Mesenteric fat pad (tissue), 1 donor: ENCODE measurements around the gene BCL2L12. TPM values are rescaled to one million over a fixed set of nuclear protein-coding genes. Genes with fewer than 3 reads are reported as not detected.
"Not testable (repeated sequence)": the region's sequence is repeated elsewhere in the genome, so short reads cannot be mapped to it uniquely, and the experiment has no call there.

ENCODE experiments used
- DNase-seq: peaks from one replicate; pipeline ENCODE4 v3.0.0-alpha.2; 2020; ENCODE audit warnings: low spot score
- long read RNA-seq: library from polyadenylated mRNA; unstranded; transcript quantifications from one replicate; pipeline ENCODE4 v2.0.0, GENCODE V29; 2020
- total RNA-seq: library from RNA; stranded (reverse); fragmentation: NEBNext Ultra II Directional; extraction: Animal tissue kit (Norgen Biotek cat#: 25700); gene quantifications from one replicate; pipeline ENCODE4 v1.2.1, GENCODE V29; 2021
- donor health status: DM: yes; HTN: yes; CAD: no.

The BCL2L12 gene, protein sequence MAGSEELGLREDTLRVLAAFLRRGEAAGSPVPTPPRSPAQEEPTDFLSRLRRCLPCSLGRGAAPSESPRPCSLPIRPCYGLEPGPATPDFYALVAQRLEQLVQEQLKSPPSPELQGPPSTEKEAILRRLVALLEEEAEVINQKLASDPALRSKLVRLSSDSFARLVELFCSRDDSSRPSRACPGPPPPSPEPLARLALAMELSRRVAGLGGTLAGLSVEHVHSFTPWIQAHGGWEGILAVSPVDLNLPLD
- total RNA-seq, result 10.7 TPM
- long read RNA-seq, partial matches to known transcripts, result 0 of 3 reads
- long read RNA-seq, other reads (novel, unspliced or antisense), result 2 of 3 reads

DNA sequence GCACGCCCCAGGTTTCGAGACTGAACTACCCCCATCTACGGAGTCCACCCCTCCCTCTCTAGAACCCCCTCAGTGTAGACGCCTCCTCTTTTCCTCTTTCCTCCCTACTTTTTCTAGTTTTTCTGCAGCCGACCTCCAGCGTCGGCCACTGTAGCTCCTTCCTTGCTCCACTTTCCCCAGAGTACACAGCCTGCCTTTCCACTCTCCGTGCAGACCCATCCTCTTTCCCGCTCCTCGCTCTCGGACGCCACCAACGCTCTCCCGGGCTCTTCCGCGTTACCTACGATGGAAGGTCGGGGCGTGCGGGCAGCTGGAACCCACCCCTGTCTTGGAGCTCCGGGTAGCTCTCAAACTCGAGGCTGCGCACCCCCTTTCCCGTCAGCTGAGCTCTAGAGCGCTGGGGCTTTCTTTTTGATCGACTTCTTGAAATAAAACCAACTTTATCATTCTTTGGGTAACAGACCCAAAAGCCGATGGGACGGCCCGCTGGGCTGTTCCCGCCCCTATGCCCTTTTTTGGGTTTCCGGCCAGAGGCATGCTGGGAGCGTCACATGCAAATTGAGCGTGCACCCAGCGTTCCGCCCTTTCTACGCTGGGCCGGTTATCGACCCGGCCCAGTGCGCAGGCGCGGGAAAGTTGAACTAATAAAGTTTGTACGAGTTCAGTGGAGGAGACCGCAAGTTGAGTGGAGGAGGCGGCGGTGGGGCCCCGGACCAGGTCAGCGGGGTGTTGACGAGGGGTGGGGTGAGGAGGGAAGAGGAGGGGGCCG is at the start of gene BCL2L12, which contains the start of gene IRF3:
BCL2L12 (plus strand) TSS at position 583 of the 769 bp plus-strand sequence. CDS start 760 bp downstream, outside the sequence.
IRF3 (minus strand) TSS at position 507 of the 769 bp plus-strand sequence. CDS start 1,019 bp downstream, outside the sequence.
- peak; percentile 99 for DNase-seq

DNA sequence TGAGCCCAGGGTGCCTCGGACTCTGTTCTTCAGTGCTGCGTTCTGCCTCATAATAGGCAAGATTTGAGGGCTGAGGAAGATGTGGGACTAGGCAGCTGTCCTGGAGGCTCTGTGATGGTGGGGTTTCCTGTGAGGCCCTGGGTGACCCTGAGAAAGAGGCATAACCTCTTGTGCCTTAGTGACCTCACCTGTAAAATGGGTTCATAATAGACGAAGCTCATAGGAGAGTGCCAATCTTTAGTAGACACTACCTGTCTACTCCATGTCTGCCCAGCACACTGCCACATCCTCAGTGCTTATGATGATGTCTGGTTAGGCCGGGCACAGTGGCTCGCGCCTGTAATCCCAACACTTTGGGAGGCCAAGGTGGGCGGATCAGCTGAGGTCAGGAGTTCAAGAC is 49.2 kb upstream of the BCL2L12 start:
- no peak for DNase-seq

DNA sequence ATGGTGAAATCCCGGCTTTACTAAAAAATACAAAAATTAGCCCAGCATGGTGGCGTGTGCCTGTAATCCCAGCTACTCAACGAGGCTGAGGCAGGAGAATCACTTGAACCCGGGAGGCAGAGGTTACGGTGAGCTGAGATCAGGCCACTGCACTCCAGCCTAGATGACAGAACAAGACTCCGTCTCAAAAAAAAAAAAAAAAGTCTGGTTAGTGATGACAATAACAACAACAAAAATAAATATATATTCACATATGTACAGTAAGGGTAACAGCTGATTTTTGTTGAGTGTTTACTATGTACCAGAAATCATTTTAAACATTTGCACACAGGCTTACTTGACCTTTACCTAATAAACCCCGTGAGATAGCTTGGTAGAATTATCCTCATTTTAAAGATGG is 48.8 kb upstream of the BCL2L12 start:
- no peak for DNase-seq

GRCh38 chr19:49617860-49618259 is 47.9 kb upstream of the BCL2L12 start:
- not testable (repeated sequence) for DNase-seq

DNA sequence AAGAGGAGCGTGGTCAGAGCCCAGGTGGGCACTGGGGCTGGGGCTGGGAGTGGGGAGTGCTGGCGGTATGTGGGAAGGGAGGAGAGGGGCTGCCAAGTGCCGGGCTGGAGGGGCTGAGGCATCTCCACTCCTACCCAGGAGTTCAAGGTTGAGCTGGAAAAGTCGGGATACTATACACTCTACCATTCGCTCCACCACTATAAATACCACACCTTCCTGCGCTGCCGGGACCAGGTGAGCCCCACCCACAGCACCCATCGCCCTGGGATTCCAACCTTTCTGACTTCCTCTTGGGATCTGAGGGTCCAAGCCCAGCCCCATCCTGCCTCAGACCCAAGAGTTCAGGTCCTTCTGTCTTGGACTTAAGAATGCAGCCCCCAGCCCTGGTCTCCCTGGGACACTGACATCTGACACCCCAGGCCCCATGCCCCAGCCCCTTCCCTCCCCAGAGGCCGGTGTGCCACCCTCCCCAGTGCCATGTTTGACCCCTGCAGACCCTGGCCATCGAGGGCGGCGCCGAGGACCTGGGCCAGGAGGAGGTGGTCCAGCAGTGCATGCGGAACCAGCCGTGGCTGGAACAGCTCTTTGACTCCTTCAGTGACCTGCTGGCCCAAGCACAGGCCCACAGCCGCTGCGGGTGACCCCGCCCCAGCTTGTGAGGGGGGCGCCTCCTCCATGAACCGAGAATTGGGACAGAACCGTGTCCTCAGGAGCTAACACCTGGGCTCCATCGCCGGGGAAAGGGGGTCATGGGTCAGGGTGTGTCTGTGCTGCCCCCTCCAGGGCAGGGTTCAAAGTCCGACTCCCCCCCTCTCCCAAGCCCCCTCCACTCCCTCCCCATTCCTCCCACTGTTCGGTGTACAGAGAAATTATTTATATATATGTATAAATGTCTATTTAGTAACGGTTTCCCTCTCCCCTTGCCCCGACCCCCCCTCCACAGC is 40.5 kb upstream of the BCL2L12 start:
- DNase-seq, result no peak

DNA sequence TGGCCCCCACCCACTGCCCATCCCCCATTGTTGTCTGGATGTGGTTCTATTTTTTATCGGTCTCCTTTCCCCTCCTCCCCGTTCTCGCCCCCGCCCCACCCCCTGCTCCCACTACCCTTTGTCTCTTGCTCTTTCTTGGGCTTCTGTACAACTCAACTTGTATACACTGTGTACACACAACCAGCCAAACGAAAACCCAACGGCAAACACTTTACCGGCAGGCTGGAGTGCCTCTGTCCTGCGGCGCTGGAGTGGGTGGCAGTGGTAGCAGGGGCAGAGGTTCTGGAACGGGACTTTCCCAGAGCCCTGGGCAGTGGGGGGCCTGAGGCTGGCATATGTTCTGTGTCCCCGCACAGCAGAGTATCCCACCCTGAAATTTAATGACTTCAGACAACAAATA is 39.5 kb upstream of the BCL2L12 start:
- DNase-seq, result no peak

DNA sequence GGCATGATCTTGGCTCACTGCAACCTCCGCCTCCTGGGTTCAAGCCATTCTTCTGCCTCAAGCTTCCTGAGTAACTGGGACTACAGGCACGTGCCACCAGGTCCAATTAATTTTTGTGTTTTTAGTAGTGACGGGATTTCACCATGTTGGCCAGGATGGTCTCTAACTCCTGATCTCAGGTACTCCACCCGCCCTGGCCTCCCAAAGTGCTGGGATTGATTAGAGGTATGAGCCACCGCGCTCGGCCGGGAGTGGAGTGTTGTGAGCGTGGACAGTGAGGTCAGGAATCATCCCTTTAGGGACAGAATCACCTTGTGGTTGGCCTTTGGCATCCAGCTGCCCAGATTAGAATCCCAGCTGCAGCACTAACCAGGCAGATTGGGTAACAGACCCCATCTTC is 36.1 kb upstream of the BCL2L12 start:
- no peak for DNase-seq

- DNase-seq, result no peak
Measured at GRCh38 chr19:49631014-49631588, 34.6 kb upstream of the BCL2L12 start.

DNA sequence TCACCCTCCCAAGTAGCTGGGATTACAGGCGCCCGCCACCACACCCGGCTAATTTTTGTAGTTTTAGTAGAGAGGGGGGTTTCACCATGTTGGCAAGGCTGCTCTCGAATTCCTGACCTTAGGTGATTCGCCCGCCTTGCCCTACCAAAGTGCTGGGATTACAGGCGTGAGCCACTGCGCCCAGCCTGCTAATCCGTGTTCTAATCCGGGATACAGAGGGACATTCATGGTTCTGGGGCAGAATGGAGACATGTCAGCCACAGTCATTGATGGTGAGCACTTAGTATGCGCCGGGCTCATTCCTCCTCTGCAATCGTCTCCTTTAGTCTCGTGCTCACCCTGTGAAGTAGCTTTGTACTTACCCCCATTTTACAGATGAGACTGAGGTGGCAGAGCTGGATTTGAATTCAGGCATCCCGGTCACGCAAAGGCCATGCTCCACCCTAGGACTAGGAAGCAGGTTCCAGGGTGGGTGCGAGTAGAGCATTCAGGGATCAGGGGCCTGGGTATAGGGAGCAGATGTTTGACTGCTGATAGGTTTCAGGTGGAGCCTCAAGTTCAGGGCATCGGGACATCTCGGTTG is 34.0 kb upstream of the BCL2L12 start:
- DNase-seq, result no peak

DNA sequence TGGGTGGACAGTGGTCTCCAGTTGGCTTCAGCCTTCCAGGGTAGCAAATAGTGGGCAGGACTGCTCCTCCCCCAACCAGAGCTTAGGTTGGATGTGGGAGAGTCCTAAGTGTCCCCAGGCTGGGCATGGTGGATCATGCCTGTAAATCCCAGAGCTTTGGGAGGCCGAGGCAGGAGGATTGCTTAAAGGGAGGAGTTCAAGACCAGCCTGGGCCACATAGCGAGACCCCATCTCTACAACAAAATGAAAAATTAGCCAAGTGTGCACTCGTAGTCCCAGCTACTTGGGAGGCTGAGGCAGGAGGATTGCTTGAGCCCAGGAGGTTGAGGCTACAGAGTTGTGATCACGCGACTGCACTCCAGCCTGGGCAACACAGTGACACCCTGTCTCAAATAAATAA is 33.2 kb upstream of the BCL2L12 start:
- DNase-seq, result no peak

- not testable (repeated sequence) for DNase-seq
Measured at GRCh38 chr19:49633273-49633672, 32.5 kb upstream of the BCL2L12 start.

- no peak for DNase-seq
Measured at GRCh38 chr19:49635530-49636232, 30.1 kb upstream of the BCL2L12 start.

- DNase-seq, result no peak
Measured at GRCh38 chr19:49636233-49636932, 29.4 kb upstream of the BCL2L12 start.

GRCh38 chr19:49637821-49638738 is 27.7 kb upstream of the BCL2L12 start:
- peak; percentile 93 for DNase-seq

GRCh38 chr19:49639401-49640112 is 26.2 kb upstream of the BCL2L12 start:
- no peak for DNase-seq

GRCh38 chr19:49640113-49640898 is 25.4 kb upstream of the BCL2L12 start, which contains the start of gene RRAS:
TSS of gene RRAS (minus strand) at chr19:49640143. CDS start at chr19:49640098, 45 bp downstream.
- DNase-seq, result peak; percentile 99
